IPS-NIHi11 (cell line): ENCODE data around the gene PREX1.
"Not testable (repeated sequence)": the region's sequence is repeated elsewhere in the genome, so short reads cannot be mapped to it uniquely, and the experiment has no call there.

Source experiments
- DNase-seq: peaks from one replicate; pipeline ENCODE4 v3.0.0; 2012; ENCODE audit warnings: mixed read lengths, low spot score

PREX1 gene

DNA sequence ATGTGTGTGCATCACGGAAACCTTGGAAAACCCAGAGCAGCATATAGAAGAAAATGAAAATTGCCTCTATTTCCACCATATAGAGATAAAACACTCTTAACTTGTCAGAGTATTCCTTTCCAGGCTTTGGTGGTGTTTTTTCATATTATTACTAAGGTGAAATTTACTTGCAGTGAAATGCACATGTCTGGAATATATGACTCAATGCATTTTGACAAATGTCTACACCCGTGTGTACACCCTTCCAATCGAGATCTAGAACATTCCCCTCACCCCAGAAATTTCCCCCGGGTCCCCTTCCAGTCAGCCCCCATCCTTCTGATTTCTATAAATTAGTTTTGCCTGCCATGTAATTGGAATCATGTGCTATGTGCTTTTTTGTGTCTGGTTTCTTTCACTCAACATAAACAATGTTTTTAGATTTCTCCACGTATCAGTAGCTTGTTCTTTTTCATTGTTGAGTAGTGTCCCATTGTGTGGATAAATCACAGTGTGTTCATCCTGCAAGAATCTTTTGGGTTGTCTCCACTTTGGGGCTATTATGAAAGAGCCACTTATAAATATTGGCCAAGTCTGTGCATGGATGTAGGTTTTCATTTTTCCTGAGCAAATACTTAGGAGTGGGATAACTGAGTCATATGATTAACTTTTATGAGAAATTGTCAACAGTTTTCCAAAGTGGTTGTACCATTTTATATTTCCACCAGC is 19.9 kb upstream of the PREX1 start:
- DNase-seq, result no peak

DNA sequence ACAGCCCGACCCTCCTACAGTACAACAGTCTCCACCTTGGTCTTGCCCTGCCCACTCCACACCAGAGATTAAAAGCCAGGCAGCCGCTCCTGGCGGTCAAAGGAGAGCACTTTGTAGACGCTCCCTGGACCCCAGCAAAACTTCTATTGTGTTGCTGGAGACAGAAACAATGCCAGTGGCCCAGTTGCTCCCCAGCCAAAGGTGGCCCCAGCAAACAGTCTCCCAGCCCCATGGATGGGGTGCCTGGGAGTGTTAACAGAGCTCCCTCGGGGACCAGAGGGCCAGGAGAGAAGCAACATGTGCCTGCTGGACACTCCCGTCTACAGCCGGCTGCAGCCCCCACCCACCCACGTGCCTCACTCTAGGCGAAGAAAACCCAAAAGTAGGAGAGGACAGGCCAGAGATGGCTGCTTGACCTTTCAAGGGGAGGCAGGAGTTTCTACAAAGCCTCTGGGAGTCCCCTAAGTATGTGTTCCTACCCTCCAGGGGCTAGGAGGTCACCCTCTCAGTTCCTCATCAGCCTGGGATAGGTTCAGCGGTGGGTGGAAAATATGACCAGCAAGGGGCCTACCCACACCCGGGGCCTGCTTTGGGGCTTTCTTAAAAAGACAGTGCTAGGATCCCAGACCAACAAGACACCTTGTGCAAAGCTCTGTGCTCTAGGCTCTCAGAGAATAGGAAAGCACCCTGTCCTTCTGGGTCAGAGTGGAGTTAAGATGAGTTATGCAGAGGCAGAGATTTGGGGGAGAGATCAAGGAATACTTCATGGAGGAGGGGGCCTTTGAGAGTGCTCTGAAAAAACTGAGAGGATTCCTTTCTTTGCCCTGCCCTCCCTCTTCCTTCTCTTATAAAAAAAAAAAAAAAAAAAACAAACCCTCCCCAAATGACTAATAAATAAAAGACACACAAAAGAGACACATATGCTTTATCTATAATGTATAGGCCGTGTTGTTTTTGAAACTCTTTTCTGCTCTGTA is 19.0 kb upstream of the PREX1 start:
- peak; percentile 68 for DNase-seq

DNA sequence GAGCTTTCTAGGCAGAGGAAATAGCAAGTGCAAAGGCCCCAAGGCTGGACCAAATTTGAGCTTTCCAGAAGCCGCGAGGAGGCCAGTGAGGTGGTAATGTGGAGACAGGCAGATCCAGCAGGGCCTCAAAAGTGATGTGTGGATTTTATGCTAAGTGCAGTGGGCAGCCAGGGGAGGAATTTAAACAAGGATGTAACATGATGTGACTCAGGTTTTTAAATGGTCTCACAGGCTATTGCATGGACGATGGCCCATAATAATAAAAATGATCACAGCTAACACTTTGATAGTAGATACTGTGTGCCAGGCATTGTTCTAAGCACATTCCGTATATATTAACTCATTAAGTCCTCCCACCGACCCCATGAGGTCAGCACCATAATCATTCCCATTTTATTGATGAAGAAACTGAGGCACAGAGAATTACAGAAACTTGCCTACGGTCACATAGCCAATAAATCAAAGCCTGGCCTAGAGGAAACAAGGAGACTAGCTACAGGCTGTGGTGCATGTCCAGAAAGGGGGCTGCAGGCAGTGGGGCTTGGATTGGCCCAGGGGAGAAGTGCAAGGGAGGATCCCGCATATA is 18.0 kb upstream of the PREX1 start:
- no peak for DNase-seq

DNA sequence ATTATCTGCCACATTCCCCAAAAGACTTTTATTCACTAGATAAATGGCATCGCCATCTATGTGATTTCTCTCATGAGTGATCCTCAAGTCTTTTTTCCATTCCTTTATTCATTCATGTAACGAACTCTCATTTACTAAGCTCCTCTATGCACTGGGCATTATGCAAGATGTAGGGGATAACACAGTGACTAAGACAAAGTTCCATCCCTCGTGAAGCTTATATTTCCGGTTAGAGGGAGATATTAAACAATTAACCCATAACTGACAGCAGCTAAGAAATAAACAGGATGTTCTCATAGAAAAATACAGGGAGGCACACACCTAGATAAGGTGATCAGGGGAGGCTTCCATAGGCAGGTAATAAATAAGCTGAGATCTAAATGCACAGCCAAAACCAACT is 17.2 kb upstream of the PREX1 start:
- no peak for DNase-seq

DNA sequence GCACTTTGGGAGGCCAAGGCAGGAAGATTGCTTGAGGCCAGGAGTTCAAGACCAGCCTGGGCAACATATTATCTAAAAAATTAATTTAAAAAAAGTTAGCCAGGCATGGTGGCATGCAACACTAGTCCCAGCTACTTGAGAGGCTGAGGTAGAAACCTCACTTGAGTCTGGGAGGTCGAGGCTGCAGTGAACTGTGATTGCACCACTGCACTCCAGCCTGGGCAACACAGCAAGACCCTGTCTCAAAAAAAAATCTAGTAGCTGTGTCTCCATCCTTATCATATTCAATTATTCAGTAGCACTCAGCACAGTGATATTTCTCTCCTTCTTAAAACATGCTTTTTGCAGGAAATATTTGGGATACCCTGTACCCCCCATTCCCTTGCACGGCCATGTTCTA is 16.1 kb upstream of the PREX1 start:
- DNase-seq, result not testable (repeated sequence)

DNA sequence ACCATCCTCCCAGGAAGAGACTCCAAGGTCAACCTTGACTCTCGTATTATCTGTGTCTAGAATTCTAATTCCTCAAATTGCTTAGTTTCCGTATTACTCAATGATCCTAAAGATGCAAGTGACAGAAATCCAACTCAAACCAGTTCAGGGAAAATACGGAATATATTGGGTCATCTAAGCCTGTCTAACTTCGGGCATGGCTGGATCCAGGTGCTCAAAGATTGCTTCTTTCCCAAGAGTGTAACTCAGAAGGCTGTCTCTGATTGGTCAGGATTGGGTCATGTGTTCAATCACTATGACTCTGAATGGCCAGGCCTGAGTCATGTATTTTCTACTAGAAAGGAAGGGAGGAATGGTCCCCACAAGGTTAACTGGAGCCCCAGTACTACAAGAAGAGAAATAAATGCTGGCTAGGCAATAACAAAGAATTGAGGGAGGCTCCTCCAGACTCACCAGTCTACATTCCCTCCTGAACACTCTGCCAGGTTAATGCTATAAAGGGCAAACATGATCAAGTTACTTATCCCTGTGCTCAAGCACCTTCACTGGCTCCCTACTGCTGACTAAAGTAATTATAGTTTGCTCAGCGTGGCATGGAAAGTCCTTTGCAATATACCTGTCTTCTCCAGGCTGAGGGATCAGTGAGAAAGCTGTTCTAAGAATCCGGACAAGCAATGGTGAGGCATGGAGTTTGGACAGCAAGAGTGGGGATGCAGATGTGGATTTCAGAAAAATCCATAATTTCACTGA is 15.4 kb upstream of the PREX1 start:
- no peak for DNase-seq

DNA sequence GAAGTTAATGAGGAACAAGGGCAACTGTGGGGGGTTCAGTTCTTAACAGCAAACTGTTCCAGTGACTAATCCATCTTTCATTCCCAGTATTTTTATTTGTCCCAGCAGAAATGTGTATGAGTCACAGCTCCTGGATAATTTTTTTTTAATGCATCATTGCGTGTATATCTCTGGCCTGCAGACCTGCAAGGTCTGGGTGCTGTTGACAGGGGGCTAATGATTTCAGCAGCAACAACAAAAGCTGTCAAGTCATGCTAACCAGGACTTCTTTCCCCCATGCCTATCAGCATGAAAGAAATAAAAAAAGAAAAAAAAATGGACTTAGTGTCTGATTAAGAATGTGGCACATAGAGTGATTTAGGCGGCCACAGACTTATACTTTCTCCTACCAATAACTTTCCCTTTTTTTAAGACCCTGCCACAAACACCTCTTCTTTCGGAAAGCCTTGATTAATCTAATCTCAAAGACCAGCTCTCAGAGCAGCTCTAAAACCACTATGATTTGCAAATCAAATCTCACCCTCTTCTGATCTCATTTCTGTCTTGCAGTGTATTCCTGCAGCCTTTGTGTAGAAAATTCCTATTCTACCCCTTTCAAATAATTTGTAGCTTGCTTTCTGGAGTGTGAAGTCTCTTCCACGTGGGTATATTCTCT is 14.2 kb upstream of the PREX1 start:
- no peak for DNase-seq

DNA sequence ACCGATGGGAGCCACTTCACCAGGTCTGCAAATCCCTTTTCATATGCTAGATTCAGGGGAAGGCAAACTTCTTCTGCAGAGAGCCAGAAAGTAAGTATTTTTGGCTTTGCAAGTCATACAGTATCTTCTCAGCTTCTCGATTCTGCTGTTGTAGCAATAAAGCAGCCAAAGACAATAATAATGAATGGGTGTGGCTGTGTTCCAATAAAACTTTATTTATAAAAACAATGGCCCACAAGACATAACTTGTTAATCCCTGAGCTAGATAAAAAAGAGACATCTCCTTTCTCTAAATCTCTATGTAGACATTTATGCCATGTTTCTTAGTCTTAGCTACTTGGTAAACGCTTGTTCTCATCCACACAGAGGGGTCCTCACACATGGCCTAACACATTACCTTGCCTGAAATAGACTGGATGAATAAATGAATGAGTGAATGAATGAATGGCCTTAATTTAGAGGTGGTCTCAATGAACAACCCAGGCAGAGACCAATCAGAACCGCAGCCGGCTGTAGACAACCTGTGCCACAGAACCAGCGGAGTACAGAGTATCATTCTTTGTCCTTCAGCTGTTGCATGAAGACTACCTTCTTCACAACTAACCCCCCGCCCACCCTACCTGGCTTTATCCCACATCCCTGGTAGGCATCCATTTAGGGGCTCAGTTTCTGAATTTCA is 13.5 kb upstream of the PREX1 start:
- DNase-seq, result no peak

DNA sequence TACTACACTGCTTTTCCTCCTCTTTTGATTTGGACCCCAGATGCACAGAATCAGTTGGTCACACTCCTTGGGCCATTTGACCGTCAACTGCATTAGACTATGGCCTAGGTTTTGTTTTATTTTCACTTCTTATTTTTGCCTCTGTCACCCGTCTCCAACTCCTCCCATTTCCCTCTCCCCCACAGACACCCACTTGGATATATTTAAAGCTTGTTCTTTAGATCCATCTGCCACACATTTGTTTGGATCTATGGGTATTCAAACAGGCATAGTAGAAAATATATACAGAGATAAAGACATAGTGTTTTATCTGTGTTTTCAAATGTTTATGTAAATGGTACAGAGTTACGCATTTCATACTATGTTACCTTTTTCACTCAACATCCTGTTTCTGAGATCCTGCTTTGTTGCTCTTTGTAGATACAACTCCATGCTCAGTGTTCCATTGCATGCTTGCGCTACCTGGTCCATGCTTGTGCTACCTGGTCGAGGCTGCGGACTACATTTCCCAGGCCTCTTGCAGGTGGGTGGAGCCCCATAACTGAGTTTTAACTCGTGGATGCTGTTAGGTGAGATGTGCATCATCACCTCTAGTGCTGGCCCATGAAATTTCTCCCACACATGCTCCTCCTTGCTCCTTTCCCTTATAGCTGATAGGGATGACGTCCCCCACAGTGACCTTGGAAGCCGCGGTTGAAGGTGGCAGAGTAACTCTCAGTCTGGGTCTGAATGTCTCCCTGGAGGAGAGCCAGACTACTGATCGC is 11.5 kb upstream of the PREX1 start:
- no peak for DNase-seq

DNA sequence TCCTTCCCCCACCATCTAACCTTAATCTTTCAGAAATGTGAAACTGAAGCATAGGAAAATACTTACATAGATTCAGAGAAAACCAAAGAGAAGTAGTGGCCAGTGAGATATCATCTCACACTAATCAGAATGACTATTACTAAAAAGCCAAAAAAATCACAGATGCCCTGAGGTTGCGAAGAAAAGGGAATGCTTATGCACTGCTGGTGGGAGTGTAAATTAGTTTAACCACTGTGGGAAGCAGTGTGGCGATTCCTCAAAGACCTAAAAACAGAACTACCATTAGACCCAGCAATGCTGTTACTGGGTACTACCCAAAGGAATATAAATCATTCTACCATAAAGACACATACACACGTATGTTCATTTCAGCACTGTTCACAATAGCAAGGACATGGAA is 9.2 kb upstream of the PREX1 start:
- DNase-seq, result no peak

DNA sequence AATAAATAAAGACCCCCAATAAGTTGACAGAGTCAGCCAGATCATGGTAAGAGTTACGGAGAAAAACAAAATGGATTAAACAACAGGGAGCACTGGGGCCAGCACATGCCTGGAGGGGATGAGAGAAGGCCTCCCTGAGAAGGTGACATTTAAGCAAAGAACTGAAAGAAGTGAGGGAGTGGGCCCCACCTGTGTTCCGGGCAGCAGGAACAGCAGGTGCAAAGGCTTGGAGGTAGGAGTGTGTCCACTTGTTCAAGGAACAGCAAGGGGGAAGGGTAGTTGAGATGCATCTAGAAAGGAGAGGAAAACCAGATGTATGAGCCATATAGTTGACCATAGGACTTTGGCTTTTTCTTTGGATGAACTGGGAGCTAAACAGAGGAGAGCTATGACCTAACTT is 7.6 kb upstream of the PREX1 start:
- no peak for DNase-seq

DNA sequence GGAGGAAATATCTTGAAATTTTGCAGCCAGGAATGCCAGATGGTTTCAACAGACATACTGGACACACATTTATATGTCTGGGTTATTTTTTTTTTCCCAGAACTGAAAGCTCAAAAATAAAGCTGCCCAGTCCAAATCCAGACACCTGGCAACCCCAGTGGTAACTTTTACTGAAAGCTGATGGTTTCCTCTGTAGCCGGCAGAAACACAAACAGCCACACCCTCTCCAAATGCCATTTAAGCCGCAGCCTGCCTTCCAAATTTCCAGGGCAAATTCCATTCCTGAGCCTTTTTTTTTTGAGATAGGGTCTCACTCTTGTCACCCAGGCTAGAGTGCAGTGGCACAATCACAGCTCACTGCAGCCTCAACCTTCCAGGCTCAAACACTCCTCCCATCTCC is 6.5 kb upstream of the PREX1 start:
- DNase-seq, result no peak

DNA sequence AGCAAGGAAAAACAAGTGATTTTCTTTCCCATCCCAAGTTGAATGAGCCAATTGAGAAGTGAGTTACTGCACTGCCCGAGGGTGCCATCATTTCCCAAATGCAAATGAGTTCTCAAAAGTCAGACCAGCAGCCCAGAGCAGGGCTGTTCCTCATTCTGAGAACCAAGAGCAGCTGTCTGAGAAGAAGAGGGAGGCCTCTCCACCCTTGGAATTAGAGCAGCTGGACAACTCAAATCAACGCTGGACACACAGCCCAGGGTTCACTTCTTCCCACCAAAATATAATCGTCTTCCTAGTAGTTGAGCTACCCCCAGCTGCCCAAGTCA is 4.6 kb upstream of the PREX1 start:
- DNase-seq, result no peak

DNA sequence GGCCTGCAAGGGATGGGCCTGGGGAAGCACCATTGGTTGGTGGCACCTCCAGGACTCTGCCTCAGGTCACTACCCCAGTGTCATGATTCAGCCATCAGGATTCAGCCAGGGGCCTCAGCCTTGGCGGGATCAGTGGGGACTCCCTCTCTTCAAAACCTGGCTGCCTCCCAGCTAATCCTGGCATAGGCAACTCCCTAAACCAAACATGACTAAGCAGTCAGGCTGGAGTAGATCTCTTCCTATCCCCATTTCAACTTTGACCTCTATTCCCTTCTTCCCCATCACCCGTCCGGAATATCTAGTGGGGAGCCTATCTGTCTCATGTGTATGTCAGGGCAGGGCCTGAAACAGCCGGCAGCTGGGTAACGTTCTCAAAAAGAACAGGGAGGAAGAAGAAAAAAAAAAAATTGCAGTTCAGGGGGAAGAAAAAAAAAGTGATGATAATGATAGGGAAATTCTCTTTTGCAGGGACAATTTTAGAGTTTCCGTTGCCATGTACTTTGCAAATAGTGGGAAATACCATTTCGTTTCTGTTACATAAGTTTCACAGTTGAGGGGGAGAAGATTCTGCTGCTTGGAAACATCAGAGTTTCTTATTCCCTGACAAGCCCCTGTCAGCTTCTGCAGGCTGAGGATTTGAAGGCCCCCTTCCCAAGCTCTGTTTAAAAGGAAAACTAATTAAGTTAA is 4.1 kb upstream of the PREX1 start:
- DNase-seq, result no peak

DNA sequence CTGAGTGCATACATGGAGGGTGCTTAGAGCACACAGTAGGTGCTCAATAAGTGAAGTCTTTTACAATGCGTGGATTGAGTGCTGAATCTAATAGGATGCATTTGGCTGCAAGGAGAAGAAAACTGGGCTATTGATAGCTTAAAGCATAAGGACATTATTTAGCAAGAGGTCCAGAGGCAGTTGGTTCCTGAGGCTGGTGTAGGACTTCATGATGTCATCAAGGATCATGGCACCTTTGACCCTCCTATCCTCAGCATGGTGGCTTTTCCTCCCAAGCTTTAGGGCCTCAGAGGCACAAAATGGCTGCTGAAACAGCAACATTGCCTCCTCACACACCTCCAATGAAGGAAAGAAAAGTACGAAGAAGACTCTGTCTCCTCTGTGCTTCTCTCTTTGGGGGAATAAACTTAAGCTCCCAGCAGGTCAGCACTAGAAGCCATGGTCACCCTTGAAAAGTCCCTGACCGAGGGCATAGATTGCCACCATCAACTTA is 3.1 kb upstream of the PREX1 start:
- no peak for DNase-seq

DNA sequence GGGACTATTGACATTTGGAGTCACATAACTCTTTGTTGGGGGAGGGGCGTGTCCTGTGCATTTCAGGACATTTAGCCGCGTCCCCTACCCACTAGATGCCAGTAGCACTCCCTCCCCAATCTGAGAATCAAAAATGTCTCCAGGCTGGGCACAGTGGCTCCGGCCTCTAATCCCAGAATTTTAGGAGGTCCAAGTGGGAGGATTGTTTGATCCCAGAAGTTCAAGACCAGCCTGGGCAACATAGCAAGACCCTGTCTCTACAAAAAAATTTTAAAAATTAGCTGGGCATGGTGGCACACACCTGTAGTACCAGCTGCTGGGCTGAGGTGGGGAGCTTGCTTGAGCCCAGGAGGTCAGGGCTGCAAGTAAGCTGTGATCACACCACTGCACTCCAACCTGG is 2.1 kb upstream of the PREX1 start:
- DNase-seq, result no peak

DNA sequence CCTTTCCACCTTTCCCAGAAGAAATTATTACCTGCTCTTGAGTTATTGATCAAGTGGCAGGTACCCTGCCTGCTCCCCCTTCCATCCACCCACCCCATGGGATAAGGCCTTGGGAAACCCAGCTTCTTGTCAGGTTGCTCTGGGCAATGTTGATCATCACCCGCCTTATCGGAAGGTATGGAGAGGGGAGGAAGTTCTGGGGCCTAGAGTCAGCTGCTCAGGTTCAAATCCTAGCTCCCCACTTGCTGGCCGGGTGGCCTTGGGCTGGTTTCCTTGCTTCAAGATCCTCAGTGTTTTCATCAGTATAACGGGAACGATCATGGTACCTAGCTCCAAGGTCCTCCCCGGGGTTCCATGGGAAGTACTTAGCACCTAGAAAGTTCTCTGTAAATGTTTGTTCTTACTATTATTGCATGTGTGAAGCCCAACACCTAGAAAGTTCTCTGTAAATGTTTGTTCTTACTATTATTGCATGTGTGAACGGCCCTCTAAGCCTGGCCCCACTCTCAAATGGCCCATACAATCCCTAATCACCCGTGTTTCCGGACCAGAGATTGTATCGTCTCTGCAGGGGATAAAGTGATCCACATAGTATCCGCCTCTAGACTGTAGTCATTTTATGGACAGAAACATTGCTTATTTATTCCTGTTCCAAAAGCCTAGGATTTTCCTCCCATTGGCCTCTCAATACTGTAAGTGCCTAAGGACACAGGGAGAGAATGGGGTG is 1.1 kb upstream of the PREX1 start:
- no peak for DNase-seq

DNA sequence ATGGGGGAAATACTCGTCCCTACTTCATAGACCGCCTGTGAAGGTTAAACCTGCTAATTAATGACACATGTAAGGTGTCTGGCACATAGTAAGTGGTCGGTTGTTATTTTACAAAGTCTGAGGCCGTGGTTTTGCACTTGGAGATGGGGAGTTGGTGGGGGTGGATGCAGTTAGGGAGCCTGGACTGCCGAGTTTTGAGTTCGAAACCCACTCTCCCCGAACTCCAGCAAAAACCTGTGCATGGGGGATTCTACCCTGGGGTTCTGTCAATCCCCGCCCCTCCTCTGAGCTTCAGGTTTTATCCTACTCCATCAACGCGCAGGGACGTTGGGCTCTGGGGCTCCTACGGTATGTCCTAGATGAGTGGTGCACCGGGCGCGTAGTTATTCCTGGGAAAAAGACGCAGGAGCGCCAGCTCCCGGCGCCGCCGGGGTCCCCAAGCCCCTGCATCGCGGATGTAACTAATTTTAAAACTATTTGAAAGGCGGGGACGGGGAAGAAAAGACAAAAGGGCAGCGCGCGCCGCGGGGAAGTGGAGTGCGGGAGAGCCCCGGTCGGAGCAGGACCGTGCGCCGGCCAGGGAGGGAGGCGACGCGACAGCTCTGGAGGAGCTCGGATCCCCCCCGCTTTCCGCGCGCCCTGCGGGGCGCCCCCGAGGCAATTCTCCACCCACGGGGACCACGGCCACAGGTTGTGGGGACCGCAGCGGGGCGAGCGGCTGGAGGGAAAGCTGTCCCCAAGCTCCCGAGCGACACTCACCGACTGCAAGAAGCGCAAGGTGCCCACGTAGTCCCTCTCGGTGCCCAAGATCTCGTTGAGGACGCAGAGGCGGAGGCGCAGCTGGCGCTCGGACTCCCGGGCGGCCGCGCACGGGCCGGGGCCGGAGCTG is 672 bp downstream of the PREX1 start:
- DNase-seq, result no peak
